OCI-LY3 (cell line): ENCODE measurements around the gene ATP6V1G1.

Experiments used
- H2AFZ ChIP-seq: fragments of 200-600, 300-600 bp; shearing (Covaris generic); 2 replicates; pipeline ENCODE4 v1.6.0; 2014; ENCODE audit warnings: antibody characterized with exemption, low read depth, low read length
- H3K27ac ChIP-seq: fragments of 200-600, 300-600 bp; sonication (generic); 2 replicates; pipeline ENCODE4 v1.5.1; 2014; ENCODE audit warnings: mild to moderate bottlenecking, low read length, moderate library complexity, mixed read lengths
- H3K27me3 ChIP-seq: fragments of 200-600, 300-600 bp; sonication (generic); 2 replicates; pipeline ENCODE4 v1.6.1; 2014; ENCODE audit warnings: low read depth, low read length, mixed read lengths
- H3K36me3 ChIP-seq: fragments of 200-600, 300-600 bp; sonication (generic); replicated peaks from 2 replicates; pipeline ENCODE3; 2014; ENCODE audit warnings: low read depth, low read length, mixed read lengths
- H3K4me1 ChIP-seq: fragments of 300-600, 200-600 bp; sonication (generic); 2 replicates; pipeline ENCODE4 v1.6.1; 2014; ENCODE audit warnings: low read length, mixed read lengths
- H3K4me2 ChIP-seq: fragments of 200-600, 300-600 bp; sonication (generic); 2 replicates; pipeline ENCODE4 v1.6.1; 2014; ENCODE audit warnings: low read length, mixed read lengths
- H3K4me3 ChIP-seq: fragments of 300-600, 200-600 bp; sonication (generic); 2 replicates; pipeline ENCODE4 v1.5.1; 2014; ENCODE audit warnings: antibody characterized with exemption, mild to moderate bottlenecking, low read length, moderate library complexity
- H3K79me2 ChIP-seq: fragments of 300-600, 200-600 bp; shearing (Covaris generic); 2 replicates; pipeline ENCODE4 v1.6.1; 2014; ENCODE audit warnings: mild to moderate bottlenecking, low read length, mixed read lengths
- H3K9ac ChIP-seq: fragments of 300-600, 200-600 bp; shearing (Covaris generic); 2 replicates; pipeline ENCODE4 v1.6.0; 2014; ENCODE audit warnings: mild to moderate bottlenecking, low read length, moderate library complexity
- H3K9me3 ChIP-seq: fragments of 200-600, 300-600 bp; shearing (Covaris generic); 2 replicates; pipeline ENCODE4 v1.6.1; 2014; ENCODE audit warnings: low read length, mixed read lengths; ENCODE audit not compliant: insufficient read depth
- H4K20me1 ChIP-seq: fragments of 200-600, 300-600 bp; sonication (generic); 2 replicates; pipeline ENCODE4 v1.6.1; 2016; ENCODE audit warnings: low read length, mixed read lengths; ENCODE audit not compliant: insufficient read depth
- EZH2phosphoT487 ChIP-seq: fragments of 200-600 bp; shearing (Covaris generic); IDR thresholded peaks from 2 replicates; pipeline ENCODE4 v1.6.1; 2018; ENCODE audit warnings: antibody characterized with exemption, mixed run types, low read depth
- TF ChIP-seq, protein P1 (sequence below): fragments of 200-600, 300-600 bp; sonication (generic); IDR thresholded peaks from 2 replicates; pipeline ENCODE4 v1.5.1; 2014; ENCODE audit warnings: antibody characterized with exemption, low read length, low read depth

ATP6V1G1 gene

DNA sequence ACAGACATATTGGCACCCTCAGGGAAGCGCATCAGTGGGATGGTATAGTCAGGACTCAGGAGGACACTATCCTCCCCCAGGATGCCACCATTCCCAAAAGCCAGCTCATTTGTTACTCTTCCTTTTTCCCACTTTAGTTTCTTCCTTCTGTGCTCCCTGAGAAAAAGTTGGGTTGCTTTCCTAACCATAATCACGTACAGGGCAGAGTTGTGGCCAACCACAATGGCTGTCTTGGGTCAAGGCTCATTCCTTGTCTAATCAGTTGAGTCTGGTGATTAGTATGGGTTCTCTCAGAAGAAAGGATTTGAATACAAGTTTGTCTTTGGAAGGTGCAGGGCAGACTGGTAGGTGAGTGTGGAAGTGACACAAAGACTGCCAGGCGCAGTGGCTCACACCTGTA lies 26.6 kb upstream of the ATP6V1G1 start:
- no peaks in the 10 kb centered on the region for H3K9me3 ChIP-seq
- no peak overlapping the region for H2AFZ ChIP-seq
- no peak overlapping the region for H3K4me3 ChIP-seq
- TF ChIP-seq EZH2phosphoT487 = no peak
- TF ChIP-seq, protein P1, sequence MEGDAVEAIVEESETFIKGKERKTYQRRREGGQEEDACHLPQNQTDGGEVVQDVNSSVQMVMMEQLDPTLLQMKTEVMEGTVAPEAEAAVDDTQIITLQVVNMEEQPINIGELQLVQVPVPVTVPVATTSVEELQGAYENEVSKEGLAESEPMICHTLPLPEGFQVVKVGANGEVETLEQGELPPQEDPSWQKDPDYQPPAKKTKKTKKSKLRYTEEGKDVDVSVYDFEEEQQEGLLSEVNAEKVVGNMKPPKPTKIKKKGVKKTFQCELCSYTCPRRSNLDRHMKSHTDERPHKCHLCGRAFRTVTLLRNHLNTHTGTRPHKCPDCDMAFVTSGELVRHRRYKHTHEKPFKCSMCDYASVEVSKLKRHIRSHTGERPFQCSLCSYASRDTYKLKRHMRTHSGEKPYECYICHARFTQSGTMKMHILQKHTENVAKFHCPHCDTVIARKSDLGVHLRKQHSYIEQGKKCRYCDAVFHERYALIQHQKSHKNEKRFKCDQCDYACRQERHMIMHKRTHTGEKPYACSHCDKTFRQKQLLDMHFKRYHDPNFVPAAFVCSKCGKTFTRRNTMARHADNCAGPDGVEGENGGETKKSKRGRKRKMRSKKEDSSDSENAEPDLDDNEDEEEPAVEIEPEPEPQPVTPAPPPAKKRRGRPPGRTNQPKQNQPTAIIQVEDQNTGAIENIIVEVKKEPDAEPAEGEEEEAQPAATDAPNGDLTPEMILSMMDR = no peak
- no peak overlapping the region for H3K4me2 ChIP-seq
- peaks cover 21% of the 10 kb centered on the region for H3K27me3 ChIP-seq
- peaks cover 11% of the 10 kb centered on the region for H3K4me1 ChIP-seq
- H3K36me3 ChIP-seq = no peaks in the 10 kb centered on the region
- H3K27ac ChIP-seq = no peak overlapping the region
- H3K9ac ChIP-seq = no peak overlapping the region
- no peaks in the 10 kb centered on the region for H3K79me2 ChIP-seq
- no peaks in the 10 kb centered on the region for H4K20me1 ChIP-seq

- Histone ChIP-seq H3K79me2 (no peaks in the 10 kb centered on the region), H3K27ac (no peak overlapping the region), H3K27me3 (peaks cover 21% of the 10 kb centered on the region), H3K9ac (no peak overlapping the region), H3K4me2 (no peak overlapping the region), H3K4me3 (no peak overlapping the region), H3K4me1 (peaks cover 16% of the 10 kb centered on the region), H2AFZ (no peak overlapping the region), H3K9me3 (no peaks in the 10 kb centered on the region), H3K36me3 (no peaks in the 10 kb centered on the region), H4K20me1 (no peaks in the 10 kb centered on the region)
- TF ChIP-seq EZH2phosphoT487 = no peak
- TF ChIP-seq, protein P1 = no peak
Observed at GRCh38 chr9:114561771-114562170, 25.8 kb upstream of the ATP6V1G1 start.

DNA sequence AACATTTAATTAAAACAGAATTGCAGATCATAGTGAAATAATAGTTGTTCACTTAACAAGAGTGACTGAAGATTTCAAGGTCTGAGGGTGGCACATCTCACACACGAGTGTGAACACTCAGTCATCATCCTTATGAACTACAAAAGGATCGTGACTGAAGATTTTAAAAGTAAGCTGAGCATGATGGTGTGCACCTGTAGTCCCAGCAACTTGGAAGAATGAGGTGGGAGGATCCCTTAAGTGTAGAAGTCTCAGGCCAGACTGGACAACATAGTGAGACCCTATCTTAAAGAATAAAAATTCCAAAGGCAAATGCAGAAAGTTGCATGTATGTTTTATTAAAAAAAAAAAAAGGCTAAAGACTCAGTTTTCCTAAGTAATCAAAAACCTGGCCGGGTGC lies 22.4 kb upstream of the ATP6V1G1 start:
- no peak for TF ChIP-seq EZH2phosphoT487
- TF ChIP-seq, protein P1 = no peak
- Histone ChIP-seq H3K4me2 (no peak overlapping the region), H3K4me1 (peaks cover 14% of the 10 kb centered on the region), H3K9ac (no peak overlapping the region), H4K20me1 (no peaks in the 10 kb centered on the region), H3K9me3 (no peaks in the 10 kb centered on the region), H3K79me2 (no peaks in the 10 kb centered on the region), H2AFZ (no peak overlapping the region), H3K4me3 (no peak overlapping the region), H3K36me3 (no peaks in the 10 kb centered on the region), H3K27me3 (peaks cover 21% of the 10 kb centered on the region), H3K27ac (no peak overlapping the region)

GRCh38 chr9:114570742-114571141 lies 16.8 kb upstream of the ATP6V1G1 start:
- Histone ChIP-seq H3K27ac (no peak overlapping the region), H2AFZ (no peak overlapping the region), H3K4me1 (peaks cover 14% of the 10 kb centered on the region), H3K36me3 (no peaks in the 10 kb centered on the region), H4K20me1 (no peaks in the 10 kb centered on the region), H3K79me2 (no peaks in the 10 kb centered on the region), H3K4me3 (no peak overlapping the region), H3K27me3 (no peaks in the 10 kb centered on the region), H3K9me3 (no peaks in the 10 kb centered on the region), H3K9ac (no peak overlapping the region), H3K4me2 (no peak overlapping the region)
- TF ChIP-seq, protein P1 = no peak
- no peak for TF ChIP-seq EZH2phosphoT487
